NK-92 treated with Interleukin-12 subunit alpha and Interleukin-12 subunit beta, amount 100 ng/mL, for 24 hours (cell line): ENCODE data around the gene WDR81.
"Not testable (repeated sequence)": the region's sequence is repeated elsewhere in the genome, so short reads cannot be mapped to it uniquely, and the experiment has no call there.

Experiments
- DNase-seq: peaks from one replicate; lab custom pipeline; 2025; lab: John Stamatoyannopoulos, UW

WDR81 gene

GRCh38 chr17:1754430-1755112 is 30.1 kb downstream of the WDR81 start:
- no peak for DNase-seq

GRCh38 chr17:1755252-1755826 is 30.8 kb downstream of the WDR81 start:
- DNase-seq: no peak

GRCh38 chr17:1755827-1756262 is 31.3 kb downstream of the WDR81 start:
- no peak for DNase-seq

GRCh38 chr17:1758807-1759206 is 34.3 kb downstream of the WDR81 start:
- no peak for DNase-seq

DNA sequence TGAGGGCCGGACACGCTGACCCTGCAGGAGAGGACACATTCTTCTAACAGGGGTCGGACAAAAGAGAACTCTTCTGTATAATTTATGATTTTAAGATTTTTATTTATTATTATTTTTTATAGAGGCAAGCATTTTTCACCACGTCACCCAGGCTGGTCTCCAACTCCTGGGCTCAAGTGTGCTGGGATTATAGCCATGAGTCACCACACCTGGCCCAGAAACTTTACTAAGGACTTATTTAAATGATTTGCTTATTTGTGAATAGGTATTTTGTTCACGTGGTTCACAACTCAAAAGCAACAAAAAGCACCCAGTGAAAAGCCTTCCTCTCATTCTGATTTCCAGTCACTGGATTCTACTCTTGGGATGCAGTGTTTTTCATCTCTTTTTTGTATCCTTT is 35.0 kb downstream of the WDR81 start:
- no peak for DNase-seq

GRCh38 chr17:1762233-1762900 is 37.9 kb downstream of the WDR81 start:
- no peak for DNase-seq

GRCh38 chr17:1762901-1763898 is 38.7 kb downstream of the WDR81 start:
- DNase-seq: no peak

DNA sequence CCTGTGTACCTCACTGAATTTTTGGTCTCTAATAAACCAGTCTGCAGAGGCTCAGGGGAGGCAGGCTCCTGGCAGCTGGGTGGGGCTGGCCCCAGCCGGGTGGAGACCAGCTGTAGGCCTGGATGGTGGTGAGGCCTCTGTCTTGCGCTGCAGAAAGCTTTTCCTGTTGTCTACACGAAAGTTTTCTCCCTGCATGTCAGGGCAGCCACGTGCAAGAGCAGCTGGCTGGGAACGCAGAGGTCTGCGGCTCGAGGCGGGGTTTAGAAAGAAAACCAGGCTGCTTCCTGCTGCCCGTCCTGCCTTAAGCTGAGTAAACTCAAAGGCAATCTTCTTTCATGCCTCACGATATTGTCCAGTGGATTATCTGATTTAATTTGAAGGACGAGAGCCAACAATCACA is 39.8 kb downstream of the WDR81 start:
- DNase-seq: no peak

- DNase-seq: not testable (repeated sequence)
These were observed 40.2 kb downstream of the WDR81 start for GRCh38 chr17:1764705-1765104.

- no peak for DNase-seq
These were observed 41.1 kb downstream of the WDR81 start for GRCh38 chr17:1765576-1765975.

DNA sequence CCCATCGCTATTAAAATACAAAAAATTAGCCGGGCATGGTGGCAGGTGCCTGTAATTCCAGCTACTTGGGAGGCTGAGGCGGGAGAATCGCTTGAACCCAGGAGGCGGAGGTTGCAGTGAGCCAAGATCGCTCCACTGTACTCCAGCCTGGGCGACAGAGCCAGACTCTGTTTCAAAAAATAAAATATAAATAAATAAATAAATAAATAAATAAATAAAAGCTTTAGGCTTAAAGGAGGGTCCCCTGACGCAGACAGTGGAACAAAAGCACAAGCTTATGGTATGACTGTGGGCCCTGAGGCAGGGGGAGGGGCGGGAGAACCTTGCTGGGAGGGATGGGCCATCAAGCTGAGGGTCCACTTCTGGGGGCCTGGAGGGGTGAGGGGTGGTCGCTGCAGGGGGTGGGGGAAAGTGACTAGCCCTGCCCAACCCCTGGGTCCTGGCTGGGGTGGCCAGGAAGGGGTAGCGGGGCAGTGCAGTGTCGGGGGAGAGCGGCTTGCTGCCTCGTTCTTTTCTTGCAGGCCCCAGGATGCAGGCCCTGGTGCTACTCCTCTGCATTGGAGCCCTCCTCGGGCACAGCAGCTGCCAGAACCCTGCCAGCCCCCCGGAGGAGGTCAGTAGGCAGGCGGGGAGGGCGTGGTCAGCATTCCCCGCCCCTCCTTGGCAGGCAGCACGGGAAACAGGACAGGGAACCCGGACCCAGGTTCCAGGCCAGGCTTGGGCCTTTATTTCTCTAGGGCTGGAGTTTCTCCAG is 42.1 kb downstream of the WDR81 start:
- no peak for DNase-seq

- DNase-seq: no peak
These were observed 42.9 kb downstream of the WDR81 start for GRCh38 chr17:1767358-1767757.

DNA sequence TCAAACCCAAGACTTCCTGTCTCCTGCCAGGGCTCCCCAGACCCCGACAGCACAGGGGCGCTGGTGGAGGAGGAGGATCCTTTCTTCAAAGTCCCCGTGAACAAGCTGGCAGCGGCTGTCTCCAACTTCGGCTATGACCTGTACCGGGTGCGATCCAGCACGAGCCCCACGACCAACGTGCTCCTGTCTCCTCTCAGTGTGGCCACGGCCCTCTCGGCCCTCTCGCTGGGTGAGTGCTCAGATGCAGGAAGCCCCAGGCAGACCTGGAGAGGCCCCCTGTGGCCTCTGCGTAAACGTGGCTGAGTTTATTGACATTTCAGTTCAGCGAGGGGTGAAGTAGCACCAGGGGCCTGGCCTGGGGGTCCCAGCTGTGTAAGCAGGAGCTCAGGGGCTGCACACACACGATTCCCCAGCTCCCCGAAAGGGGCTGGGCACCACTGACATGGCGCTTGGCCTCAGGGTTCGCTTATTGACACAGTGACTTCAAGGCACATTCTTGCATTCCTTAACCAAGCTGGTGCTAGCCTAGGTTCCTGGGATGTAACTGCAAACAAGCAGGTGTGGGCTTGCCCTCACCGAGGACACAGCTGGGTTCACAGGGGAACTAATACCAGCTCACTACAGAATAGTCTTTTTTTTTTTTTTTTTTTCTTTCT is 45.4 kb downstream of the WDR81 start:
- DNase-seq: no peak

DNA sequence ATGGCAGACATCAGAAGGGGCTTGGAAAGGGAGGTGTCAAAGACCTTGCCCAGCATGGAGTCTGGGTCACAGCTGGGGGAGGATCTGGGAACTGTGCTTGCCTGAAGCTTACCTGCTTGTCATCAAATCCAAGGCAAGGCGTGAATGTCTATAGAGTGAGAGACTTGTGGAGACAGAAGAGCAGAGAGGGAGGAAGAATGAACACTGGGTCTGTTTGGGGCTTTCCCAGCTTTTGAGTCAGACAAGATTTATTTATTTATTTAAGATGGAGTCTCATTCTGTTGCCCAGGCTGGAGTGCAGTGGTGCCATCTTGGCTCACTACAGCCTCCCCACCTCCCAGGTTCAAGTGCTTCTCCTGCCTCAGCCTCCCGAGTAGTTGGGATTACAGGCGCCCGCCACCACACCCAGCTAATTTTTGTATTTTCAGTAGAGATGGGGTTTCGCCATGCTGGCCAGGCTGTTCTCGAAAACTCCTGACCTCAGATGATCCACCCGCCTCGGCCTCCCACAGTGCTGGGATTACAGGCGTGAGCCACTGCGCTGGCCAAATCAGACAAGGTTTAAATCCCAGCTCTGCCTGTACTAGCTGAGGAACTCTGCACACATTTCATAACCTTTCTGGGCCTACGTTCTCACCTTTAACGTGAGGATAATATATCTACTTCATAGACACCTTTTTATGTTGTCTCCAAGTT is 48.6 kb downstream of the WDR81 start:
- not testable (repeated sequence) for DNase-seq

DNA sequence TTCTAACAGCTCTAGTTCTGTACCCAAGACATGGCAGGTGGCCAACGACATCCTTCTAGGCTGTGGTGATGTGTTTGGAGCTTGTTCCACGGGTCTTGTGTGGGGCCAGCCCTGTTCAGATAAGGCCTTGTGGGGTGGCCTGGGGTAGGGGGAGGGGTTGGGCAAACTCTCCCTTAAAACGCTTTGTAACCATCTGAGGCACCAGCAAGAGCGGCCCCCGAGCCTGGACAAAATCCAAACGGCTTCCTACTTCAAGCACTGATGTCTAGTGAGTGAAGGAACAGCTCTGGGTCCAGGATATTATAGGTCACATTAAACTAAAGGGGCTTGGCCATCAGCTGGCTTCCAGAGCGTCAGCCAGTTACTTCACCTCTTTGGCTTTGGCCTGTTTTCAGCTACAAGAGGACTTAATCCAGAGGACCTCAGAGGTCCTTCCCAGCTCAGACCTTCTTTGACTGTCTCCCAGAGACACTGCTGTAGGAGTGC is 49.2 kb downstream of the WDR81 start:
- no peak for DNase-seq

DNA sequence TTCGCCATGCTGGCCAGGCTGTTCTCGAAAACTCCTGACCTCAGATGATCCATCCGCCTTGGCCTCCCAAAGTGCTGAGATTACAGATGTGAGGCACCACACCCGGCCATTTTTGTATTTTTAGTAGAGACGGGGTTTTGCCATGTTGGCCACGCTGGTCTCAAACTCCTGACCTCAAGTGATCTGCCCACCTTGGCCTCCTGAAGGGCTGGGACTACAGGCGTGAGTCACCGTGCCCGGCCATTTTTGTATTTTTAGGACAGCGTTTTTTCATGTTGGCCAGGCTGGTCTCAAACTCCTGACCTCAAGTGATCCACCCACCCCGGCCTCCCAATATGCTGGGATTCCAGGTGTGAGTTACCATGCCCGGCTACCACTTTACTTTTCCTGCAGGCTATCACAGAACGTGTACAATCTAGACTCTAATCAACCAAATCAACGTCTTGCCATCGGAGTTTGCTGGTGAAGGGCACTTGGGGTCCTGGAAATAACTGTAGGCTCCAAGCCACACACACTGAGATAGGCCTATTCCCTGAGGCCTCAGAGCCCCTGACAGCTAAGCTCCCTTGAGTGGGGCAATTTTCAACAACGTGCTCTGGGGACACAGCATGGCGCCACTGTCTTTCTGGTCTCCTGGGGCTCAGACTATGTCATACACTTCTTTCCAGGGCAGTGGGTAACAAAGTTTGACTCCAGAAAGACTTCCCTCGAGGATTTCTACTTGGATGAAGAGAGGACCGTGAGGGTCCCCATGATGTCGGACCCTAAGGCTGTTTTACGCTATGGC is 50.1 kb downstream of the WDR81 start:
- DNase-seq: no peak

DNA sequence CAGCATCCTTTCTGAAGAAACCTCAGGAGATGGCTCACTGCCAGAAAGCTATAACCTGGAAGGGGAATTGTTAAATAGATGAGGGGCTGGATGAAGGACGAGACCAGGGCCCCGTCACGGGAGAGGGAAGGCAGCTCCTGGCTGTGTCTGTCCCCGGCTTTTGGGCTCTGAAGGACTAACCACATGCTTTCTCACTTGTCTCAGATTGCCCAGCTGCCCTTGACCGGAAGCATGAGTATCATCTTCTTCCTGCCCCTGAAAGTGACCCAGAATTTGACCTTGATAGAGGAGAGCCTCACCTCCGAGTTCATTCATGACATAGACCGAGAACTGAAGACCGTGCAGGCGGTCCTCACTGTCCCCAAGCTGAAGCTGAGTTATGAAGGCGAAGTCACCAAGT is 51.8 kb downstream of the WDR81 start:
- no peak for DNase-seq

- no peak for DNase-seq
These were observed 52.4 kb downstream of the WDR81 start for GRCh38 chr17:1776857-1777256.

GRCh38 chr17:1779571-1780131 is 55.1 kb downstream of the WDR81 start:
- DNase-seq: no peak
